GM18951 (cell line): ENCODE data around the gene GNAI3.

Source experiments
- POLR2A ChIP-seq: IDR thresholded peaks from 4 replicates; pipeline ENCODE4 v1.6.1; 2011; ENCODE audit warnings: mild to moderate bottlenecking; ENCODE audit not compliant: insufficient read length, insufficient read depth; ENCODE audit errors: extremely low read depth
- in situ Hi-C: fragments of 300-500 bp; cut with MboI; formaldehyde crosslinking; loops from one replicate; pipeline ENCODE4 v1.12.0; 2022; ENCODE audit warnings: low sequenced_read_pairs, mixed read lengths, inconsistent platforms; ENCODE audit not compliant: unreplicated experiment

GNAI3 gene

GRCh38 chr1:109543283-109543987 is 5.0 kb upstream of the GNAI3 start:
- no peak for TF ChIP-seq POLR2A
- in situ Hi-C loops = loop anchor here (5.0 to 10.0 kb wide), 2 partner anchors 99 to 441 kb away; partner anchors contain the start of gene AHCYL1

GRCh38 chr1:109543988-109544735 is 4.3 kb upstream of the GNAI3 start:
- in situ Hi-C loops = loop anchor here (5.0 to 10.0 kb wide), 2 partner anchors 98 to 441 kb away; partner anchors contain the start of gene AHCYL1
- TF ChIP-seq POLR2A = no peak

GRCh38 chr1:109546311-109547109 is 1.9 kb upstream of the GNAI3 start:
- peak; percentile 15 for TF ChIP-seq POLR2A
- in situ Hi-C loops = loop anchor here (5.0 to 10.0 kb wide), 2 partner anchors 226 to 438 kb away; partner anchors contain the start of gene AHCYL1

DNA sequence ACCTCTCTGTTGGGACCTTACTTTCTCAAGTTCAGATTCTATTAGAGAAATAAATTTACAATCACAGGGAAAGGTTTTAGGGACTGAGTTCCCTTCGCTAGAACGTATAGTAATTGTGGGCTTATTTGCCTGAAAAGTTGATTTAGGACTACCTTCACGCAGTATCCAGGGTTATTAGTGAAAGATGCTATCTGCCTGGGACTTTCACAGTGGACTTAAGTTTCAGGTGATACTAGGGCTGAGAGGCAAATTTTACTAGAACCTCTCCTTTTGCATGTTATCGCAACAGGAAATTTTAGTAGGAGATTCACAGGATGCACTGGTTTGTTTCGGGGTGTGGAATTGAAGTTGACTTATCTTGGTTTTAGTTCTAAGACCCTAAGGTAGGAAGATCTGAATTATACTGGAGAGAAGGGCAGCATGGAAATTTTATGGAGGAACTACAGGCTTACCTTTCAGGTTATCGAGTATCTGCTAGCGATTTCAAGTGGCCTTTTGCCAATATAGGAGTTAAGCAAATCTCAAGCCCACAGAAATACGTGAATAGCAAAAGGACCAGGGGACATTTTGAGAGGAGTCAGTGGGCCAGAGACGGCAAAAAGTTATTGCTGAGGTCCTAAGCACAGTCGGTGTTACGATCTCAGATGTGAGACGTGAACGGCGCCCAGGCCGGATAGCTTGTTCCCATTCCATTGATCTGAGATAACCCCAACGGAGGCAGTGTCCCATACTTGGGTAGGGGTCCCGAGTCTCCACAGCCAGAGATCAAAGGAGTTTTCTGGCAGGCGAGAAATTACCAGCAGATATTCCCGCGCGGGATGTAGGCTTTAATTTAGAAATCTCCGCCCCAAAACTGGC is 723 bp upstream of the GNAI3 start:
- TF ChIP-seq POLR2A = no peak
- in situ Hi-C loops = loop anchor here (5.0 to 10.0 kb wide), 2 partner anchors 225 to 437 kb away; partner anchors contain the start of gene AHCYL1

GRCh38 chr1:109556563-109556962 is 8.1 kb downstream of the GNAI3 start:
- TF ChIP-seq POLR2A = no peak
- in situ Hi-C loops = no loop called here

DNA sequence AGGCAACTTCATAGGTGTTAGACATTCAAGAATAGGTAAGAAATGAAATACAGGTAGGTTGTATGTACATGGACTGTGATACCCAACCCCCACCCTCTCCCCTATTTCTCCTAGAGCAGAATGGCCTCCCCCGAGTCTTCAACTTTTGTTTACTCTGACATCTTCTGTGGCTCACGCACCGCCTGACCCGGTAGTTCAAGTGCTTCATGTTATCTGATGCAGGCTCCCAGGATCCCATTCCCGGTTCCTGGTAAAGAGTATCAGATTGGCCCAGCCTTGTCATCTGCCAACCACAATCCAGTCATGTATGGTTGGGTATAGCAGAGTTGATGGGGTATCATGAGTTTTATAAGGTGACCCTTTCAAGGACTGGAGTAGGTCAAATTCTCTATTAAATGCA is 9.1 kb downstream of the GNAI3 start:
- in situ Hi-C loops = no loop called here
- TF ChIP-seq POLR2A = no peak

- in situ Hi-C loops = no loop called here
- TF ChIP-seq POLR2A = no peak
Observed at GRCh38 chr1:109559995-109560394, 11.6 kb downstream of the GNAI3 start.

DNA sequence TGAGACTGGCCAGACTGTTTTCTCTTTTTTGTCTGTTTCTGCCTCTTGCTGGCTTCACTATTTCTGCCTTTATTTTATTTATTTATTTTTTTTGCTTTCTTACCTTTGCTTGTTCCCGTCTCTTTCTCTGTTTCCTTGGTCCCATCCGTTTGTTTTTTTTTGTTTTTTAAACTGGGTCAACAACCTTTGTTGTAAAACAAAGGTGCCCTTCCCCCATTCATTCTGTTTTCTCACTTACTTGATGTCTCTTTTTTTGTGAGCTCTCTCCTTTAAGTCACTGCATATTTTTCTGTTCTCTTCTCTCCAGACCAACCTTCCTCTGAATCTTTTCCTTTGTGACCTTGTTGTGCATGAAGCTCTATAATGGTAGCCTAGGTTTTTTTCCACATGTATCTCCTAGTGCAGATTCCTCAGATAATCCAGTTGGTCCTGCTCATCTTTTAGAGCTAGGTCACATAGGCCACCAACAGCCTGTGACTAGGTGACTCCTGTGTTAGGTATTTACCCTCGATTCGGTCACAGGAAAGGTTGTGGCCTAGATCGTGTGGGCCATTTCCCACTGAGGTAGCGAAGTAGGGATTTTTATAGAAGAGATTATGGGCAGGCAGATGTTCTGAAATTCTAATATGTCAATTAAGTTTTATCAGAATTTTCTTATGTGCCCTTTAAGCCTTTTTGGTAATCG is 15.9 kb downstream of the GNAI3 start:
- no peak for TF ChIP-seq POLR2A
- in situ Hi-C loops = no loop called here

DNA sequence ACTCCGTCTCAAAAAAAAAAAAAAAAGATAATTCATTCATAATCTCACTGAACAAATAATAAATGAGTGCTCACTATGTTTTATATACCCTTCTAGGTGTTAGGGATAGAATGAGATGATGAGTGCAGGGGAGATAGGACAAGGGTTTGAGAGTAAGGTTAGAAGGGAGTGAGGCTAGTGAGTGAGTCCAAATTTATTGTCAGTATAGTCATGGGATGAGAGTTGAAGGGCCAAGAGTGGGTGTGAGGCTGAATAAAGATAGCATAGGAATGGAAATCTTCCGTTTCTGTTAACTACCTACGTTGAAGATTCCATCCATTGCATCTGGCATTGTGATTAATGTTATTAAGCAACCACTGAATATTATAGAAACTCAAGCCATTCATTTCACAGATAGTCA is 16.8 kb downstream of the GNAI3 start:
- TF ChIP-seq POLR2A = no peak
- in situ Hi-C loops = no loop called here

DNA sequence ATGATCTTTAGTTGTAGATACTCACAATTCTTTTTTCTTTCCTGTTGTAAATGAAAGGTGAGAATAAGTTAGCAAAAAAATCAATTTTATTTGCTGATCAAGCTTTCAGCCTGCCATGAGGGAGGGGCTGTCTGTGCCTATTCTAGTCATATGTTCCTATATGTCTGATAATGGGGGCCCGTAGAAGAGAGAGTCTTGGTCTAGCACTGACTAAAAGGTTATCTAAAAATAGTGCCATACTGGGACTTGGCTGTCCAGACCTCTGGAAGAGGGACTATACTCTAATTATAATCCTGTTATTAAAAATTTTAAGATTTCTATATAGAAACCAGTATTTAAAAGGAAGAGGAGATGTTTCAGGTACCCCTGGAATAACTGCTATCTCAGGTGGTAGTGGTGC is 18.6 kb downstream of the GNAI3 start:
- no peak for TF ChIP-seq POLR2A
- in situ Hi-C loops = no loop called here

- in situ Hi-C loops = no loop called here
- TF ChIP-seq POLR2A = no peak
Observed at GRCh38 chr1:109567877-109568672, 19.7 kb downstream of the GNAI3 start.

DNA sequence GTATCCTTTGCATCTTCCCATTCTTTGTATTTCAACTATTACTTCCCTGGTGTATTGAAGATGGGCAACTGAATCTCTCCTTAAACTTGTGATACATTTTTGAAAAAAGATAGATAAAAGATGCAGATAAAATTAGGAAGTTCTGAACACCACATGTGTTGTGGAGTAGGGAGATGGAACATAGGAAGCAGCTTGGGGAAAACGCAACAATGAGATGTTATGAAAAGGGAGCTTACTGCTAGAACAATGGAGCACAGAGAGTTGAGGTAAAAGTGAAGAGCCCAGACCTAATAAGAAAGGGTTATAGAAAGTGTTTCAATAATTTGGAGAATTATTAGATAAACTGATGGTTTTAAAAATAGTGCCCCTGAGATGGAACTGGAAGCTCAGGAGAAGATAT is 20.9 kb downstream of the GNAI3 start:
- no peak for TF ChIP-seq POLR2A
- in situ Hi-C loops = no loop called here
